ENCODE results near the gene CEP85L. TPM values are rescaled to one million over a fixed set of nuclear protein-coding genes. Genes with fewer than 3 reads are reported as not detected.

CEP85L gene
- total and polyA plus RNA-seq, 2 of the 13 experiments (the other 11 are each of a cell fraction or from before 2014, with no cell fraction given), result 0.44 to 1.7 TPM

DNA sequence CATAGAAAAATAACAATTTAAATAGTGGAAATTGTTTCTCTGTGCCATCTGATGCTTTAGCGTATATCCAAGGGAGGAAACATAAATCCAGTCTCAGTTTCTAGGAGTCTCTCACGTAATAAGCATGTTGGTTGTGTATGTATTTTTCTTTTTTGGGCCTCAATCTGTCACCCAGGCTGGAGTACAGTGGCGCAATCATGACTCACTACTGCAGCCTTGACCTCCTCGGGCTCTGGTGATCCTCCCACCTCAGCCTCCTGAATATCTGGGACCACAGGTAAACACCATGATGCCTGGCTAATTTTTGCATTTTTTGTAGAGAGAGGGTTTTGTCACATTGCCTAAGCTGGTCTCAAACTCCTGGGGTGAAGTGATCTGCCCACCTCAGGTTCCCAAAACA, 181.9 kb downstream of the CEP85L start (continued):
- TF ChIP-seq RFXANK (CRISPR knock-in tag; IDR thresholded peaks at IDR 0.05) (no peak), ZNF563 (CRISPR knock-in tag; IDR thresholded peaks at IDR 0.05) (no peak), MEF2D (CRISPR knock-in tag; IDR thresholded peaks at IDR 0.05) (0 out of 2 replicates have a peak, but pooled peaks have one; percentile 16), TAF1 (CRISPR knock-in tag; IDR thresholded peaks at IDR 0.05) (no peak), ZHX1 (CRISPR knock-in tag; IDR thresholded peaks at IDR 0.05; ENCODE audit: low read depth) (no peak), ONECUT2 (CRISPR knock-in tag; IDR thresholded peaks at IDR 0.05) (no peak), ZFP62 (CRISPR knock-in tag; IDR thresholded peaks at IDR 0.05) (no peak), ZNF354B (CRISPR knock-in tag; IDR thresholded peaks at IDR 0.05) (no peak), ZNF550 (CRISPR knock-in tag; IDR thresholded peaks at IDR 0.05; ENCODE audit: borderline replicate concordance) (no peak), ZNF839 (CRISPR knock-in tag; IDR thresholded peaks at IDR 0.05; ENCODE audit: borderline replicate concordance) (no peak), ZNF615 (CRISPR knock-in tag; IDR thresholded peaks at IDR 0.05; ENCODE audit: borderline replicate concordance) (no peak), ETV6 (CRISPR knock-in tag; conservative IDR thresholded peaks at IDR 0.05) (no peak), TCF7 (IDR thresholded peaks at IDR 0.05; ENCODE audit: low read depth) (no peak), ZNF207 (IDR thresholded peaks at IDR 0.05; ENCODE audit: borderline replicate concordance) (no peak), PRMT3 (CRISPR knock-in tag; IDR thresholded peaks at IDR 0.05; ENCODE audit: borderline replicate concordance, low read depth) (no peak), ZBTB40 (IDR thresholded peaks at IDR 0.05) (no peak), ZBTB40 (CRISPR knock-in tag; IDR thresholded peaks at IDR 0.05) (no peak), CREB3 (CRISPR knock-in tag; IDR thresholded peaks at IDR 0.05) (no peak), NR3C1 (CRISPR knock-in tag; IDR thresholded peaks at IDR 0.05) (no peak)
- TF ChIP-seq, protein P1, sequence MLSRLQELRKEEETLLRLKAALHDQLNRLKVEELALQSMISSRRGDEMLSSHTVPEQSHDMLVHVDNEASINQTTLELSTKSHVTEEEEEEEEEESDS (CRISPR knock-in tag; IDR thresholded peaks at IDR 0.05; ENCODE audit: borderline replicate concordance), result no peak

Measured in HepG2 (cell line).